Measurements from ENCODE around the gene TRIP13.

TRIP13 gene

DNA sequence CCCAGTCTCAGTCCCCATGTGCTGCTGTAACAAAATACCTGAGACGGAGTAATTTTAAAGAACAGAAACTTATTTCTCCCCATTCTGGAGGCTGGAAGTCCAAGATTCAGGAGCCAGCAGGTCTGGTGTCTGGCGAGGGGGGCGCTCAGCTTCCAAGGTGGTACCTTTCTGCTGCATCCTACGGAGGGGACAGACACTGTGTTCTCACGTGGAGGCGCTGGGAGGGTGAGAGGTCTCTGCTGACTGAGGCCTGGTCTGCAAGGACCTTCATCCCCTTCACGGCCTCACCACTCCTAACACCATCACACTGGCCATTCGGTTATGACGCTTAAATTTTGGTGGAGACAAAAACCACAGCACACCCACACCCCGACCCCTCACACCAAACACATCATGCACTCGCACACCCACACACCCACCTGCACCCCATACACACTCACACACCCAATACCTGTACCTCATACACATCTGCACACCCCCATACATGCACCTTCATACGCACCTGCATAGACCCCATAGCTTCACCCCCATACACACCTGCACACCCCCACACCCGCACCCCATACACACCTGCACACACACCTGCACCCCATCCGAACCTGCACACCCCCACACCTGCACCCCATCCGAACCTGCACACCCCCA lies 32.1 kb upstream of the TRIP13 start:
- TF ChIP-seq, protein P1, sequence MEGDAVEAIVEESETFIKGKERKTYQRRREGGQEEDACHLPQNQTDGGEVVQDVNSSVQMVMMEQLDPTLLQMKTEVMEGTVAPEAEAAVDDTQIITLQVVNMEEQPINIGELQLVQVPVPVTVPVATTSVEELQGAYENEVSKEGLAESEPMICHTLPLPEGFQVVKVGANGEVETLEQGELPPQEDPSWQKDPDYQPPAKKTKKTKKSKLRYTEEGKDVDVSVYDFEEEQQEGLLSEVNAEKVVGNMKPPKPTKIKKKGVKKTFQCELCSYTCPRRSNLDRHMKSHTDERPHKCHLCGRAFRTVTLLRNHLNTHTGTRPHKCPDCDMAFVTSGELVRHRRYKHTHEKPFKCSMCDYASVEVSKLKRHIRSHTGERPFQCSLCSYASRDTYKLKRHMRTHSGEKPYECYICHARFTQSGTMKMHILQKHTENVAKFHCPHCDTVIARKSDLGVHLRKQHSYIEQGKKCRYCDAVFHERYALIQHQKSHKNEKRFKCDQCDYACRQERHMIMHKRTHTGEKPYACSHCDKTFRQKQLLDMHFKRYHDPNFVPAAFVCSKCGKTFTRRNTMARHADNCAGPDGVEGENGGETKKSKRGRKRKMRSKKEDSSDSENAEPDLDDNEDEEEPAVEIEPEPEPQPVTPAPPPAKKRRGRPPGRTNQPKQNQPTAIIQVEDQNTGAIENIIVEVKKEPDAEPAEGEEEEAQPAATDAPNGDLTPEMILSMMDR (IDR thresholded peaks at IDR 0.05; ENCODE audit: low read depth, low read length), result no peak
- no peak overlapping the region for H3K4me3 ChIP-seq (ENCODE audit: low read depth, low read length)

DNA sequence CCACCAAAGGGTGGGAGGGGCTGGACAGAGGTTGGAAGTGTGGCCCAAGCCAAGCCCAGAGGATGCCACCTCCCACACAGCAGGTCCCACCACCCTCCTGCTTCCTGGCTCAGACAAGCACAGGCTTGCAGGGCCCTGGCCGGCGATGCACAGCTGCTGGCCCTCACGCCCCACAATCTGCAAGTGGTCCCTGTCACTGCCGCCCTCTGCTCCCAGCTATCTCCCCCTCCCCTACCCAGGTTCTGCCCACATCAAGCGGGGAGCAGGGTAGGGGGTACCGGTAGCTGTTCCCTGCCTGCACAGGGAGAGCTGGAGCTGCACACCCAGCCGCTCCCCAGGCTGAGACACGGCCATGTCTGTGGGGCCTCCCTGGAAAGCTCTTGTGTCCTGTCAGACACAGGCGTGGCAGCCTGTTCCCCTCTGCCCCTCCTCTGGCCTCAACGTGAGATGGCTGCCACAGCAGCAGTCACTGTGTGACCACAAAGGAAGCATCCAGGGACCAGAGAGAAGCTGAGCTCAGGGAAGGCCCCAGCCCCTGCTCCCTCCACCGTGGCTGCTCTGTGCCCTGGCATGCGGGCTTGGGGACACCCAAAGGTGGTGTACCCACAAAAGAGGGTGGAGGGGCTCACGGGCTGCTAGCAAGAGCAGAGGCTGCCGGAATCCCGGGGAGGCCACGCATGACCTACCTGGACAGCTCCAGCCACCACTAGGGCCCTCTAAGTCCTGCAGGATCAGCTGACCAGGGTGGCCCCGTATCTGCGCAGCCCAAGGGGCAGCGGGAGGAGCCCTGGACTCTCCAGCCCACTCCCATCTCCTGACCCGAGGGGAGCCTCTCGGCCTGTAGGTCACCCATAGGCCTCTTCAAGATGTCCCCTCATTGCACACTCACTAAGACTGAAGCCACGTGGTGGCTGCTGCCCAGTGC lies 31.0 kb upstream of the TRIP13 start:
- TF ChIP-seq, protein P1 (IDR thresholded peaks at IDR 0.05; ENCODE audit: low read depth, low read length), result no peak
- H3K4me3 ChIP-seq (ENCODE audit: low read depth, low read length), result no peak overlapping the region

DNA sequence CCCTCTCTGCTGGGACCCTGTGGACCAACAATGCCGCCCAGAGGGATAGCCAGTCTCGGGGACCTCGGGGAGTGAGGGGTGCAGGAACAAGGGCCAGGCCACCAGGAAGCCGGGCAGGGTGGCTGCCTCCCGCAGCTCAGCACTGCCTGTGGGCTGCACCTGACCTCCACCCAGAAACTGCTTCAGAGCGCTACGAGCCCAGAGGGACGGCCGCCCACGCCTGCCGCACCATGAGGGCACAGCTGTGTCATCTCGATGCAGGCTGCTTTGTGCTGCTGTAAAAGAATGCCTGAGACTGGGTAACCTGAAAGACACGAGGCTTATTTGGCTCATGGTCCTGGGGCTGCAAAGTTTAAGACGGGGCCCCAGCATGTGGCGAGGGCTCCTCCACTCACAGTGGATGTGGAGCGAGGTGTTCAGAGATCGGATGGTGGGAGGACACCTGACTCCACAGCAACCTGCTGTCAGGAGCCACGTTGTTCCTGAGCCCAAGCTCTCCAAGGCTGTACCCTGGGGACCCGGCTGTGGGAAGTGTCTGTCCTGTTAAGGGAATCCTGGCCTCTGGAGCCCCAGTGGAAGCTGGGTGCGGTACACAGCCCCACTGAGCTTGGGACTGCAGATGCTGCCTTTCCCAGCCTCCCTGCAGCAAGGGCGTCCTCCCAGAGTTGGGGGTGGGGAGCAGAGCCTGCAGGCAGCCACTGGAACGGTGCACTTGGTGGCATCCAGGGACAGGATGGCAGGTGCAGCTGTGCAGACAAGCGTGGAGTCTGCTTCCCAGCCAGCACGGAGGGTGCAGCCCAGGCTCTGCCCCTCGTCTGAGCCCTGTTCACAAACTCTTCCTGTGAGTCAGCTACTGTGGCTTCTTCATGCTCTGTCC lies 30.1 kb upstream of the TRIP13 start:
- no peak overlapping the region for H3K4me3 ChIP-seq (ENCODE audit: low read depth, low read length)

DNA sequence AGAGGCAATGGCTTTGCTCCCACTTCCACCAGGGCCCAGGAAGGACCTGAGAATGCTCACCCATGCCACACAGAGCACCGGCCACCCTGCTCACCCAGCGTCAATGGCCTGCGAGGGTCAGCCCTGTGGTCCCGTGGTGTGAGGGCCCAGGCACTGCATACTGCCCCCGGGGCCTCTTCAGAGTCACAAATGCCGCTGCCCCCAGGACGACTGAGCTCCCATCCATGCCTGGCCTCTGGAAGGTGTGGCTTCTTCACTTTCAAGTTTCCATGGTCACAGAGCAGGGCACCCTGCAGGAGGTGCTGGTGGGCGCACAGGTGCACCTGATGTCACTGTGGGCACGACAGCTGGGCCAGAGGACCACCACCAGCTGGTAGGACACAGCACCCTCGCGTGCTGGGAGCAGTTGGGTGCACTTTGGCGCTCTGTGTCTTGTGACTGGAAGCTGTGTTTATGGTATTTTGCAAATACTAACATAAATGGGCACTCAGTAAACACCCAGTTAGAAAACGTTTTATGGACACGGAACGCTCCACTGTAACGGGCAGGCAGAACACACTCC lies 29.4 kb upstream of the TRIP13 start:
- no peak overlapping the region for H3K4me3 ChIP-seq (ENCODE audit: low read depth, low read length)
- TF ChIP-seq, protein P1 (IDR thresholded peaks at IDR 0.05; ENCODE audit: low read depth, low read length), result no peak

More for the DNA sequence above, 30.1 kb upstream of the TRIP13 start:
- TF ChIP-seq, protein P1 (IDR thresholded peaks at IDR 0.05; ENCODE audit: low read depth, low read length), result no peak

DNA sequence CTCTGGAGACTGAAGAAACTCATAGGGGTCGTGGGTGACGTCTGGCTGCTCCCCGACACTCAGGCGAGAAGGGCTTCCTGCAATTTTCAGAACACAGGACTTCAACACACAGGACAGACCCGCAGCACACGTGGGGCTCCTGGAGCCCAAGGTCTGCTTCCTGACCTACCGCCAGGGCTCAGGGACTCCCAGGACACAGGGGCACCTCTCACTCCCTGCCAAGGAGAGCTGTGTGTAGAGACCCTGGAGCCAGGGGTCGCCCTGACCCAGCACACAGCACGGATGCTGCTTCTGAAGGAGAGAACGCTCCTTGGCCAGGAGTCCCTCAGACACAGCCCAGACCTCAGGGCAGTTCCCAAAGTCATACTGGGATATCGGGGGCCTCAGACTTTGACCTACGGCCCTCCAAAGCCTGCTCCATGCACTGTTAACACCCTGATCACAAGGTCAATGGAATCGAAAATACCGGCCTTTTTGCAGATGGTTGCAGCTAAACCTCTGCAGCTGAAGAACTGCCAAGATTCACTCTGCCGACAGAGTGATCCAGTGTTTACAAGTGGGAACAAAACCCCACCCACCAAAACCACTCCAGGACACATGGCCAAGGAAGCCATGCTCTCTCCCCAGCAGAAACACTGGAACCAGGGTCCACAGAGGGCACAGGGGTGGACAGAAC lies 28.1 kb upstream of the TRIP13 start:
- H3K4me3 ChIP-seq (ENCODE audit: low read depth, low read length), result no peak overlapping the region
- TF ChIP-seq, protein P1 (IDR thresholded peaks at IDR 0.05; ENCODE audit: low read depth, low read length), result no peak

DNA sequence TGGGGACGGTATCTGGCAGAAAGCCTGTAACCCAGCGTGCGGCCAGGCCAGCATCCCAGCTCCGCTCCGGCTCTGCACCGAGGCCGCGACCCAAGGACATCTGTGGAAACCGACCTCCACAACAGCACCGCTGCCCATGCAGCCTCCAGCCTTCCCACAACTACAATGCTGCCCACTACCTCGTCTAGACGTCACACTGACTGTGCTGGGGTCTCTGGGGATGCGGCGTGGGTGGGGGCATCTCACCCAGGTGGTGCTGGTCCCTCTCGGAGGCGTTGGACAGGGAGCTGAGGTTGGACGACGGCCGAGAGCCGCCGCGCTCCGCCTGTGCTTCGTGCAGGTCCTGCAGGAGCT lies 27.5 kb upstream of the TRIP13 start:
- TF ChIP-seq, protein P1 (IDR thresholded peaks at IDR 0.05; ENCODE audit: low read depth, low read length), result no peak
- no peak overlapping the region for H3K4me3 ChIP-seq (ENCODE audit: low read depth, low read length)

Data from WI38 (cell line).